H9 (cell line): ENCODE data around the gene FADS3. TPM values are rescaled to one million over a fixed set of nuclear protein-coding genes. Genes with fewer than 3 reads are reported as not detected.

Source experiments
- DNase-seq: peaks from one replicate; pipeline ENCODE4 v3.0.0-alpha.2; 2017
- H2AFZ ChIP-seq: one replicate; pipeline ENCODE4 v1.6.1; 2013; ENCODE audit warnings: mild to moderate bottlenecking, low read length, control low read depth, moderate library complexity
- H2AK5ac ChIP-seq: 2 replicates; pipeline ENCODE4 v1.6.1; 2013; ENCODE audit warnings: low read length, control low read depth, mixed read lengths; ENCODE audit not compliant: insufficient read length
- H2BK120ac ChIP-seq: one replicate; pipeline ENCODE4 v1.6.1; 2013; ENCODE audit warnings: low read depth, mild to moderate bottlenecking, low read length, control low read depth, inconsistent platforms; ENCODE audit not compliant: poor library complexity, severe bottlenecking
- H2BK12ac ChIP-seq: 2 replicates; pipeline ENCODE4 v1.6.1; 2013; ENCODE audit warnings: low read length, control low read depth, mixed read lengths, low read depth; ENCODE audit not compliant: insufficient read length
- H2BK15ac ChIP-seq: 2 replicates; pipeline ENCODE4 v1.6.1; 2013; ENCODE audit warnings: low read depth, low read length, control low read depth
- H2BK20ac ChIP-seq: one replicate; pipeline ENCODE4 v1.6.1; 2013; ENCODE audit warnings: low read depth, mild to moderate bottlenecking, low read length, control low read depth, inconsistent platforms; ENCODE audit not compliant: poor library complexity, severe bottlenecking
- H2BK5ac ChIP-seq: 2 replicates; pipeline ENCODE4 v1.6.1; 2013; ENCODE audit warnings: low read length, control low read depth, mixed read lengths; ENCODE audit not compliant: insufficient read length
- H3K14ac ChIP-seq: 2 replicates; pipeline ENCODE4 v1.6.1; 2013; ENCODE audit warnings: low read length, control low read depth; ENCODE audit not compliant: insufficient read depth
- H3K18ac ChIP-seq: 2 replicates; pipeline ENCODE4 v1.6.1; 2013; ENCODE audit warnings: low read depth, mild to moderate bottlenecking, mixed read lengths, low read length, control low read depth; ENCODE audit not compliant: insufficient read length
- H3K23ac ChIP-seq: 2 replicates; pipeline ENCODE4 v1.6.1; 2013; ENCODE audit warnings: low read length, control low read depth, mixed read lengths, low read depth; ENCODE audit not compliant: insufficient read length
- H3K23me2 ChIP-seq: 2 replicates; pipeline ENCODE4 v1.6.1; 2013; ENCODE audit warnings: low read depth, mild to moderate bottlenecking, mixed read lengths, low read length, control low read depth; ENCODE audit not compliant: insufficient read length, poor library complexity, severe bottlenecking
- H3K27ac ChIP-seq: 2 replicates; pipeline ENCODE4 v1.5.1; 2013; ENCODE audit warnings: low read length, control low read depth, mixed read lengths, low read depth; ENCODE audit not compliant: insufficient read length
- H3K27me3 ChIP-seq: 2 replicates; pipeline ENCODE4 v1.6.1; 2013; ENCODE audit warnings: low read length, control low read depth, inconsistent platforms; ENCODE audit not compliant: insufficient read depth
- H3K4ac ChIP-seq: 2 replicates; pipeline ENCODE4 v1.6.1; 2013; ENCODE audit warnings: low read depth, mild to moderate bottlenecking, control low read depth, inconsistent platforms, low read length, moderate library complexity
- H3K4me1 ChIP-seq: 2 replicates; pipeline ENCODE4 v1.6.1; 2013; ENCODE audit warnings: low read length, control low read depth, inconsistent platforms; ENCODE audit not compliant: insufficient read depth
- H3K4me2 ChIP-seq: 2 replicates; pipeline ENCODE4 v1.6.1; 2013; ENCODE audit warnings: low read length, control low read depth, mixed read lengths; ENCODE audit not compliant: insufficient read length, insufficient read depth
- H3K56ac ChIP-seq: 2 replicates; pipeline ENCODE4 v1.6.1; 2013; ENCODE audit warnings: low read depth, mild to moderate bottlenecking, mixed read lengths, low read length, control low read depth; ENCODE audit not compliant: insufficient read length
- H3K79me1 ChIP-seq: 2 replicates; pipeline ENCODE4 v1.6.1; 2013; ENCODE audit warnings: low read depth, mild to moderate bottlenecking, moderate library complexity, low read length, control low read depth, inconsistent platforms; ENCODE audit not compliant: insufficient read depth, poor library complexity, severe bottlenecking
- H3K79me2 ChIP-seq: 2 replicates; pipeline ENCODE4 v1.6.1; 2013; ENCODE audit warnings: low read length, control low read depth, inconsistent platforms; ENCODE audit not compliant: insufficient read depth
- H3K9ac ChIP-seq: 2 replicates; pipeline ENCODE4 v1.6.1; 2013; ENCODE audit warnings: low read length, control low read depth, mixed read lengths; ENCODE audit not compliant: insufficient read length; ENCODE audit errors: extremely low read depth
- H3K9me3 ChIP-seq: one replicate; pipeline ENCODE4 v1.6.1; 2013; ENCODE audit warnings: low read depth, low read length, inconsistent platforms; ENCODE audit not compliant: control insufficient read depth
- H3T11ph ChIP-seq: one replicate; pipeline ENCODE4 v1.6.1; 2013; ENCODE audit warnings: mild to moderate bottlenecking, low read length, control low read depth, inconsistent platforms
- H4K20me1 ChIP-seq: one replicate; pipeline ENCODE4 v1.6.1; 2013; ENCODE audit not compliant: control insufficient read depth, insufficient read length, insufficient read depth
- H4K5ac ChIP-seq: 2 replicates; pipeline ENCODE4 v1.6.1; 2013; ENCODE audit warnings: low read depth, mild to moderate bottlenecking, mixed read lengths, low read length, control low read depth; ENCODE audit not compliant: insufficient read length
- H4K8ac ChIP-seq: replicated peaks from 2 replicates; pipeline ENCODE4 v1.6.1; 2013; ENCODE audit warnings: low read length, control low read depth, mixed read lengths, low read depth; ENCODE audit not compliant: insufficient read length
- H4K91ac ChIP-seq: 2 replicates; pipeline ENCODE4 v1.6.1; 2013; ENCODE audit warnings: low read depth, mild to moderate bottlenecking, moderate library complexity, mixed read lengths, low read length, control low read depth; ENCODE audit not compliant: insufficient read length
- H3K27ac Mint-ChIP-seq, 3 experiments: 2 replicates in 2 of 3; 3 replicates in 1 of 3; pipeline ENCODE4 v1.8.0; 2020 to 2021; ENCODE audit warnings: mixed read lengths in 3 of 3, mild to moderate bottlenecking in 1 of 3, moderate library complexity in 1 of 3
- H3K27me3 Mint-ChIP-seq: 2 replicates; pipeline ENCODE4 v1.8.0; 2021; ENCODE audit warnings: low read depth, mild to moderate bottlenecking, moderate library complexity, mixed read lengths
- H3K36me3 Mint-ChIP-seq, 3 experiments: 2 replicates in 2 of 3; 3 replicates in 1 of 3; pipeline ENCODE4 v1.8.0; 2020 to 2021; ENCODE audit warnings: low read depth in 3 of 3, mixed read lengths in 3 of 3; ENCODE audit not compliant: insufficient read depth in 1 of 3
- H3K4me1 Mint-ChIP-seq, 2 experiments: 2 replicates each; pipeline ENCODE4 v1.8.0; 2020; ENCODE audit warnings: mixed read lengths in 2 of 2
- H3K4me3 Mint-ChIP-seq, 2 experiments: 2 replicates in 1 of 2; 3 replicates in 1 of 2; pipeline ENCODE4 v1.8.0; 2020 to 2021; ENCODE audit warnings: mild to moderate bottlenecking in 2 of 2, mixed read lengths in 2 of 2, moderate library complexity in 1 of 2
- H3K9me3 Mint-ChIP-seq, 2 experiments: 2 replicates in 1 of 2; 3 replicates in 1 of 2; pipeline ENCODE4 v1.8.0; 2020; ENCODE audit warnings: mild to moderate bottlenecking in 2 of 2, mixed read lengths in 2 of 2, moderate library complexity in 1 of 2
- CTCF ChIP-seq: fragments of 200-600 bp; sonication (generic); conservative IDR thresholded peaks from 3 replicates; pipeline ENCODE4 v1.8.0; 2021; ENCODE audit warnings: antibody characterized with exemption, mild to moderate bottlenecking
- WGBS: extraction: QIAGEN DNeasy Blood & Tissue Kit; methylation state at CpG from one replicate; pipeline ENCODE4 v1.1.7; 2013; ENCODE audit warnings: missing lambda C conversion rate, low lambda C conversion rate, mixed read lengths; ENCODE audit not compliant: insufficient read length; ENCODE audit errors: extremely low coverage; 5-methylcytosine and 5-hydroxymethylcytosine counted together
- total RNA-seq: library from RNA; stranded (reverse); gene quantifications from 2 replicates; pipeline ENCODE4 v1.2.1, GENCODE V29; 2021

Gene FADS3
- total RNA-seq, 1 experiment from 2014 or later = 34.9 TPM

GRCh38 chr11:61889831-61890230 lies 1.5 kb downstream of the FADS3 start:
- no peak overlapping the region for H4K8ac ChIP-seq
- DNase-seq = no peak
- H3K56ac ChIP-seq = no peak overlapping the region
- peaks cover 9% of the 10 kb centered on the region for H3K23me2 ChIP-seq
- Mint-ChIP-seq H3K27me3 (peaks cover 2% of the 10 kb centered on the region), H3K27ac (no peak overlapping the region), H3K9me3 (peaks cover 0 to 5% of the 10 kb centered on the region in 2 experiments; a peak in 2 of 5 replicates), H3K4me1 (peaks cover 6 to 17% of the 10 kb centered on the region in 2 experiments; a peak in 3 of 4 replicates), H3K36me3 (peaks cover 0 to 6% (median 2%) of the 10 kb centered on the region in 3 experiments; a peak in 4 of 7 replicates), H3K4me3 (peak overlapping the region in 1 of 2 experiments; percentile 70; a peak in 3 of 5 replicates)
- H3K79me2 ChIP-seq = 0 out of 2 replicates have a peak, but pooled peaks cover 2% of the 10 kb centered on the region
- H2BK5ac ChIP-seq = no peak overlapping the region
- no peak overlapping the region for H3K23ac ChIP-seq
- H2BK12ac ChIP-seq = no peak overlapping the region
- H3K4me2 ChIP-seq = no peak overlapping the region
- H2AFZ ChIP-seq = no peak overlapping the region
- no peak overlapping the region for H3K4ac ChIP-seq
- H4K20me1 ChIP-seq = no peaks in the 10 kb centered on the region
- no peak overlapping the region for H3K18ac ChIP-seq
- no peak overlapping the region for H2BK120ac ChIP-seq
- no peak overlapping the region for H2BK20ac ChIP-seq
- H3K4me1 ChIP-seq = no peaks in the 10 kb centered on the region
- H3T11ph ChIP-seq = no peak overlapping the region
- H3K14ac ChIP-seq = no peak overlapping the region
- no peak for TF ChIP-seq CTCF
- H2AK5ac ChIP-seq = no peak overlapping the region
- H4K5ac ChIP-seq = no peak overlapping the region
- WGBS = no CpG with 5 or more reads among the region's 10 CpGs
- H2BK15ac ChIP-seq = no peak overlapping the region
- no peaks in the 10 kb centered on the region for H3K79me1 ChIP-seq
- no peaks in the 10 kb centered on the region for H3K27me3 ChIP-seq
- no peaks in the 10 kb centered on the region for H3K9me3 ChIP-seq
- no peak overlapping the region for H4K91ac ChIP-seq
- H3K27ac ChIP-seq = no peak overlapping the region
- no peak overlapping the region for H3K9ac ChIP-seq
